ENCODE results near the gene CD72.
A peak's percentile ranks its signal among the peaks of the same experiment; 100 is the strongest.
"Not testable (repeated sequence)": the region's sequence is repeated elsewhere in the genome, so short reads cannot be mapped to it uniquely, and the experiment has no call there.

CD72 gene

GRCh38 chr9:35656831-35657545, 38.8 kb upstream of the CD72 start:
- DNase-seq = peak in 1 of 2 experiments; percentile 72

GRCh38 chr9:35656348-35656747, 38.1 kb upstream of the CD72 start:
- DNase-seq = no peak
- no peak for TF ChIP-seq GATA1 (IDR thresholded peaks at IDR 0.05; ENCODE audit: low read depth, low read length)
- no peak for TF ChIP-seq POLR2A (IDR thresholded peaks at IDR 0.05; ENCODE audit: low read length)

More at GRCh38 chr9:35656831-35657545, 38.8 kb upstream of the CD72 start:
- TF ChIP-seq GATA1 (IDR thresholded peaks at IDR 0.05; ENCODE audit: low read depth, low read length) = no peak
- no peak for TF ChIP-seq POLR2A (IDR thresholded peaks at IDR 0.05; ENCODE audit: low read length)

- TF ChIP-seq POLR2A (IDR thresholded peaks at IDR 0.05; ENCODE audit: low read length) (no peak), GATA1 (IDR thresholded peaks at IDR 0.05; ENCODE audit: low read depth, low read length) (no peak)
- DNase-seq = no peak
Measured at GRCh38 chr9:35653611-35654010, 35.4 kb upstream of the CD72 start.

- no peak for DNase-seq
- TF ChIP-seq GATA1 (IDR thresholded peaks at IDR 0.05; ENCODE audit: low read depth, low read length) (no peak), POLR2A (IDR thresholded peaks at IDR 0.05; ENCODE audit: low read length) (no peak)
Measured at GRCh38 chr9:35652829-35653209, 34.6 kb upstream of the CD72 start.

GRCh38 chr9:35651956-35652828, 34.0 kb upstream of the CD72 start:
- TF ChIP-seq POLR2A (IDR thresholded peaks at IDR 0.05; ENCODE audit: low read length) (no peak), GATA1 (IDR thresholded peaks at IDR 0.05; ENCODE audit: low read depth, low read length) (no peak)
- peak in 1 of 2 experiments; percentile 27 for DNase-seq

GRCh38 chr9:35650341-35651158, 32.3 kb upstream of the CD72 start, which contains the start of gene SIT1:
Gene SIT1, minus strand, starts transcription at chr9:35650931. Its CDS starts 78 bp downstream, at chr9:35650853.
- no peak for DNase-seq
- no peak for TF ChIP-seq POLR2A (IDR thresholded peaks at IDR 0.05; ENCODE audit: low read length)

GRCh38 chr9:35649431-35650340, 31.5 kb upstream of the CD72 start:
- no peak for DNase-seq
- no peak for TF ChIP-seq GATA1 (IDR thresholded peaks at IDR 0.05; ENCODE audit: low read depth, low read length)
- TF ChIP-seq POLR2A (IDR thresholded peaks at IDR 0.05; ENCODE audit: low read length) = no peak

- peak; percentile 49 for TF ChIP-seq POLR2A (IDR thresholded peaks at IDR 0.05; ENCODE audit: low read length)
- no peak for TF ChIP-seq GATA1 (IDR thresholded peaks at IDR 0.05; ENCODE audit: low read depth, low read length)
Measured at GRCh38 chr9:35646533-35647265, 28.5 kb upstream of the CD72 start.

GRCh38 chr9:35646153-35646532, 27.9 kb upstream of the CD72 start:
- no peak for DNase-seq
- TF ChIP-seq POLR2A (IDR thresholded peaks at IDR 0.05; ENCODE audit: low read length) (no peak), GATA1 (IDR thresholded peaks at IDR 0.05; ENCODE audit: low read depth, low read length) (no peak)

More at GRCh38 chr9:35646533-35647265, 28.5 kb upstream of the CD72 start:
- peak; percentile 87 to 94 for DNase-seq

- DNase-seq = not testable (repeated sequence)
Measured at GRCh38 chr9:35645736-35646135, 27.5 kb upstream of the CD72 start.

GRCh38 chr9:35643046-35643445, 24.8 kb upstream of the CD72 start:
- no peak for DNase-seq
- no peak for TF ChIP-seq POLR2A (IDR thresholded peaks at IDR 0.05; ENCODE audit: low read length)
- no peak for TF ChIP-seq GATA1 (IDR thresholded peaks at IDR 0.05; ENCODE audit: low read depth, low read length)

GRCh38 chr9:35641478-35641877, 23.3 kb upstream of the CD72 start:
- DNase-seq = not testable (repeated sequence)

- not testable (repeated sequence) for DNase-seq
Measured at GRCh38 chr9:35640431-35640830, 22.2 kb upstream of the CD72 start.
